Smooth muscle cell (in vitro differentiated cells): ENCODE measurements around the gene ATP6V0C. TPM values are rescaled to one million over a fixed set of nuclear protein-coding genes. Genes with fewer than 3 reads are reported as not detected.

Experiments used
- DNase-seq: peaks from one replicate; lab custom pipeline; 2025; ENCODE audit not compliant: unreplicated experiment; lab: John Stamatoyannopoulos, UW
- H2AFZ ChIP-seq: fragments of 200-600 bp; sonication (generic); 2 replicates; pipeline ENCODE4 v1.6.0; 2016; ENCODE audit warnings: antibody characterized with exemption, low read depth, mild to moderate bottlenecking
- H3F3A ChIP-seq: fragments of 200-600 bp; sonication (generic); 2 replicates; pipeline ENCODE4 v1.6.0; 2017; ENCODE audit warnings: antibody characterized with exemption, low read depth
- H3K27ac ChIP-seq: fragments of 200-600 bp; sonication (generic); 2 replicates; pipeline ENCODE4 v1.5.1; 2016; ENCODE audit warnings: low read depth, mild to moderate bottlenecking
- H3K27me3 ChIP-seq: fragments of 200-600 bp; sonication (generic); 2 replicates; pipeline ENCODE4 v1.6.1; 2016; ENCODE audit warnings: low read depth, mild to moderate bottlenecking
- H3K36me3 ChIP-seq: fragments of 200-600 bp; sonication (generic); 2 replicates; pipeline ENCODE4 v1.5.1; 2016; ENCODE audit warnings: low read depth
- H3K4me1 ChIP-seq: fragments of 200-600 bp; sonication (generic); 2 replicates; pipeline ENCODE4 v1.5.1; 2016; ENCODE audit warnings: low read depth
- H3K4me2 ChIP-seq: fragments of 200-600 bp; sonication (generic); 2 replicates; pipeline ENCODE4 v1.6.0; 2016; ENCODE audit warnings: mild to moderate bottlenecking
- H3K4me3 ChIP-seq: fragments of 200-600 bp; sonication (generic); 2 replicates; pipeline ENCODE4 v1.5.1; 2016; ENCODE audit warnings: mild to moderate bottlenecking
- H3K79me2 ChIP-seq: fragments of 200-600 bp; sonication (generic); 2 replicates; pipeline ENCODE4 v1.6.0; 2016; ENCODE audit warnings: low read depth, mild to moderate bottlenecking
- H3K9ac ChIP-seq: fragments of 200-600 bp; sonication (generic); 2 replicates; pipeline ENCODE4 v1.6.0; 2016; ENCODE audit warnings: low read depth
- H3K9me3 ChIP-seq: fragments of 200-600 bp; sonication (generic); replicated peaks from 2 replicates; pipeline ENCODE4 v1.5.1; 2016; ENCODE audit warnings: low read depth
- H4K20me1 ChIP-seq: fragments of 200-600 bp; sonication (generic); 2 replicates; pipeline ENCODE4 v1.6.0; 2016; ENCODE audit warnings: low read depth
- WGBS: methylation state at CpG from one replicate; pipeline ENCODE4 v1.1.7; 2016; ENCODE audit warnings: low lambda C conversion rate; 5-methylcytosine and 5-hydroxymethylcytosine counted together
- polyA plus RNA-seq: library from polyadenylated mRNA; unstranded; fragments of >200 nt; fragmentation: Nextera tagmentation; extraction: Ambion mirVana; gene quantifications from 2 replicates; pipeline ENCODE4 v1.2.1, GENCODE V29; 2016
- total RNA-seq: library from RNA; depleted of rRNA; stranded (reverse); fragments of >200 nt; gene quantifications from 2 replicates; pipeline ENCODE4 v1.2.3, GENCODE V29; 2014
- TF ChIP-seq, protein P1 (sequence below): fragments of 200-600 bp; sonication (generic); IDR thresholded peaks from 2 replicates; pipeline ENCODE4 v1.5.1; 2017; ENCODE audit warnings: borderline replicate concordance, mild to moderate bottlenecking, antibody characterized with exemption; ENCODE audit not compliant: insufficient read depth, poor library complexity, severe bottlenecking

The ATP6V0C gene
- total and polyA plus RNA-seq, 2 experiments from 2014 or later = 99.2 to 207 TPM

GRCh38 chr16:2520784-2521531 is 7.2 kb downstream of the ATP6V0C start:
- no peaks in the 10 kb centered on the region for H3F3A ChIP-seq
- peaks cover 46% of the 10 kb centered on the region for H3K79me2 ChIP-seq
- WGBS = 38% methylated on average over 32 of the region's 41 CpGs
- H3K9ac ChIP-seq = peak overlapping the region; percentile 73
- TF ChIP-seq, protein P1, sequence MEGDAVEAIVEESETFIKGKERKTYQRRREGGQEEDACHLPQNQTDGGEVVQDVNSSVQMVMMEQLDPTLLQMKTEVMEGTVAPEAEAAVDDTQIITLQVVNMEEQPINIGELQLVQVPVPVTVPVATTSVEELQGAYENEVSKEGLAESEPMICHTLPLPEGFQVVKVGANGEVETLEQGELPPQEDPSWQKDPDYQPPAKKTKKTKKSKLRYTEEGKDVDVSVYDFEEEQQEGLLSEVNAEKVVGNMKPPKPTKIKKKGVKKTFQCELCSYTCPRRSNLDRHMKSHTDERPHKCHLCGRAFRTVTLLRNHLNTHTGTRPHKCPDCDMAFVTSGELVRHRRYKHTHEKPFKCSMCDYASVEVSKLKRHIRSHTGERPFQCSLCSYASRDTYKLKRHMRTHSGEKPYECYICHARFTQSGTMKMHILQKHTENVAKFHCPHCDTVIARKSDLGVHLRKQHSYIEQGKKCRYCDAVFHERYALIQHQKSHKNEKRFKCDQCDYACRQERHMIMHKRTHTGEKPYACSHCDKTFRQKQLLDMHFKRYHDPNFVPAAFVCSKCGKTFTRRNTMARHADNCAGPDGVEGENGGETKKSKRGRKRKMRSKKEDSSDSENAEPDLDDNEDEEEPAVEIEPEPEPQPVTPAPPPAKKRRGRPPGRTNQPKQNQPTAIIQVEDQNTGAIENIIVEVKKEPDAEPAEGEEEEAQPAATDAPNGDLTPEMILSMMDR = no peak
- H3K27me3 ChIP-seq = no peaks in the 10 kb centered on the region
- no peaks in the 10 kb centered on the region for H3K9me3 ChIP-seq
- peak overlapping the region; percentile 96 for H3K4me2 ChIP-seq
- H3K36me3 ChIP-seq = no peaks in the 10 kb centered on the region
- peak overlapping the region; percentile 63 for H3K4me3 ChIP-seq
- no peak overlapping the region for H2AFZ ChIP-seq
- peaks cover 6% of the 10 kb centered on the region for H3K4me1 ChIP-seq
- no peak for DNase-seq
- H3K27ac ChIP-seq = peak overlapping the region; percentile 22
- H4K20me1 ChIP-seq = peaks cover 40% of the 10 kb centered on the region

DNA sequence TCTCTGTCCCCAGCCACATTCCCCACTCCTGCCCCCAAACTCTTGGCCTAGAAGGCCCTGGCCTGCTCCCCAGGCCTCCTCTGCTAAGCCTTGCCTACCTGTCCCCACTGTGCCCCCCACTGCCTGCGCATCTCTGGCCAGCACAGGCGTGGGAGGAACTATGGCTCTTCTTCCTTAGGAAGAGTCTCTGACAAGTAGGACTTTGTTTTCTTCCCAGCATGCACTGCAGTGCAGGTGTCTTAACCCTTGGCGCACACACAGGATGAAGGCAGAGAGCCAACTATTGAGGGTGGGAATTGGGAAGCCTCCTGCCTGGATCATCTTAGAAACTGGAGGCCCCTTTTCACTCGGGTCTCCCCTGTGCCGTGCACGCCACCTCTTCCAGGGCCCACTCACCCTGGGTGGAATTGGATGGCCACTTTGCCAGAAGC is 10.1 kb downstream of the ATP6V0C start:
- Histone ChIP-seq H3K4me3 (no peak overlapping the region), H3K4me1 (peaks cover 6% of the 10 kb centered on the region), H3F3A (no peaks in the 10 kb centered on the region), H3K4me2 (no peak overlapping the region), H4K20me1 (peaks cover 11% of the 10 kb centered on the region), H3K9ac (no peak overlapping the region), H3K79me2 (peaks cover 17% of the 10 kb centered on the region), H3K36me3 (no peaks in the 10 kb centered on the region), H3K9me3 (no peaks in the 10 kb centered on the region), H3K27me3 (no peaks in the 10 kb centered on the region), H2AFZ (no peak overlapping the region), H3K27ac (no peak overlapping the region)
- over 99% methylated on average over 6 of the region's 6 CpGs for WGBS
- no peak for DNase-seq
- TF ChIP-seq, protein P1 = no peak

DNA sequence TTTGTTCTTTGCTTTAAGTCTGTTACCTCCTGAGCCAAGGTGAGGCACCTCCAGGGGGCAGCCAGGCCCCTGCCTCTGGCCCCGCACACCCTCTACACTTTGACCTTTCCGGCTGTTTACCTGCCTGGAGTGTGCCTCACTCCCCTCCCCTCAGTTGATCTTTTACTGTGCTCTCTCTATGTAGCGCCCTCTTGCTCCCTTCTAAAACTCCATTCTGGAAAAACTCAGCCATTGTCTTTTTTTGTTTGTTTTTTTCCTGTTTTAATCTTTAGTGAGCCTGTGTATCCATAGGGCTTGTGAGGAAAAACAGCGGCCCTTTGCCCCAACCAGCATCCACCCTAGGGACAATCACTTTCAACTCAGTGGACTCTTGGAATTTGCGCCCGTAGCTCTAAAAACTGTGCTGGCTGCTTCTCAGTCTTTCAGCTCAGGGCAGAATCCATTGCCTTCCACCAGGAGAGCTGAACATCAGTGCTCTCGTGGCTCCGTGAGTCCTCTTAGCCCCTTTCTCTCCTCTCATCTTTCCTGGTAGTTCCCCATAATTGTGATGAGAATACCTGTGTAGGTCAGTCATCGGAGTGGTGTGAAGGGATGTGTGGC is 10.7 kb downstream of the ATP6V0C start:
- TF ChIP-seq, protein P1 = no peak
- Histone ChIP-seq H3K27ac (no peak overlapping the region), H3K27me3 (no peaks in the 10 kb centered on the region), H3K36me3 (no peaks in the 10 kb centered on the region), H3K9me3 (no peaks in the 10 kb centered on the region), H2AFZ (no peak overlapping the region), H3K4me1 (peaks cover 6% of the 10 kb centered on the region), H4K20me1 (peaks cover 5% of the 10 kb centered on the region), H3F3A (no peaks in the 10 kb centered on the region), H3K79me2 (peaks cover 11% of the 10 kb centered on the region), H3K4me3 (no peak overlapping the region), H3K9ac (no peak overlapping the region), H3K4me2 (no peak overlapping the region)
- WGBS = 97% methylated on average over 9 of the region's 9 CpGs
- no peak for DNase-seq
